DND-41 (cell line): ENCODE results near the gene MICAL1.
A peak's percentile ranks its signal among the peaks of the same experiment; 100 is the strongest.

Source experiments
- ATAC-seq: fragments of 200-7000 bp; cut with Tn5 transposase; 3 replicates; pipeline ENCODE4 v1.9.1; 2021; ENCODE audit warnings: low read depth; ENCODE audit not compliant: insufficient read depth
- DNase-seq: peaks from one replicate; pipeline ENCODE4 v3.0.0-alpha.2; 2020
- H2AFZ ChIP-seq: 2 replicates; pipeline ENCODE4 v1.6.0; 2012; ENCODE audit warnings: low read depth, low read length
- H3K27ac ChIP-seq: 2 replicates; pipeline ENCODE4 v1.5.1; 2012; ENCODE audit warnings: low read length, inconsistent platforms
- H3K27me3 ChIP-seq: fragments of 200-600 bp; sonication (generic); 2 replicates; pipeline ENCODE4 v1.6.0; 2012; ENCODE audit warnings: low read length, mild to moderate bottlenecking, inconsistent platforms; ENCODE audit not compliant: insufficient read depth, poor library complexity
- H3K36me3 ChIP-seq: 2 replicates; pipeline ENCODE4 v1.5.1; 2012; ENCODE audit warnings: low read length, inconsistent platforms; ENCODE audit not compliant: insufficient read depth
- H3K4me1 ChIP-seq: 2 replicates; pipeline ENCODE4 v1.5.1; 2012; ENCODE audit warnings: mild to moderate bottlenecking, low read length; ENCODE audit not compliant: insufficient read depth
- H3K4me2 ChIP-seq: 2 replicates; pipeline ENCODE4 v1.6.0; 2012; ENCODE audit warnings: mild to moderate bottlenecking, moderate library complexity, low read length, inconsistent platforms; ENCODE audit not compliant: insufficient read depth
- H3K4me3 ChIP-seq, 2 experiments: fragments of 200-600 bp in 1 of 2; shearing (Covaris generic) in 1 of 2; 2 replicates each; pipeline ENCODE4 v1.5.1; 2012 to 2016; ENCODE audit warnings: inconsistent platforms in 2 of 2, low read length in 2 of 2, mild to moderate bottlenecking in 2 of 2, low read depth in 1 of 2, moderate library complexity in 1 of 2
- H3K79me2 ChIP-seq: 2 replicates; pipeline ENCODE4 v1.6.0; 2012; ENCODE audit warnings: low read length, inconsistent platforms; ENCODE audit not compliant: insufficient read depth
- H3K9ac ChIP-seq: 2 replicates; pipeline ENCODE4 v1.6.0; 2012; ENCODE audit warnings: low read depth, mild to moderate bottlenecking, inconsistent platforms, low read length, moderate library complexity
- H3K9me3 ChIP-seq: 2 replicates; pipeline ENCODE4 v1.5.1; 2012; ENCODE audit warnings: low read length, moderate library complexity, mild to moderate bottlenecking, inconsistent platforms; ENCODE audit not compliant: insufficient read depth, severe bottlenecking
- H4K20me1 ChIP-seq: 2 replicates; pipeline ENCODE4 v1.6.0; 2012; ENCODE audit warnings: low read length; ENCODE audit not compliant: insufficient read depth
- EZH2 ChIP-seq: IDR thresholded peaks from 3 replicates; pipeline ENCODE4 v1.6.1; 2012; ENCODE audit warnings: borderline replicate concordance, low read depth, mild to moderate bottlenecking, moderate library complexity, low read length, inconsistent platforms; ENCODE audit not compliant: severe bottlenecking
- TF ChIP-seq, protein P1 (sequence below): IDR thresholded peaks from 2 replicates; pipeline ENCODE4 v1.5.1; 2012; ENCODE audit warnings: borderline replicate concordance, low read length, moderate library complexity, mild to moderate bottlenecking; ENCODE audit not compliant: poor library complexity, severe bottlenecking; ENCODE audit errors: extremely low read depth

The MICAL1 gene

DNA sequence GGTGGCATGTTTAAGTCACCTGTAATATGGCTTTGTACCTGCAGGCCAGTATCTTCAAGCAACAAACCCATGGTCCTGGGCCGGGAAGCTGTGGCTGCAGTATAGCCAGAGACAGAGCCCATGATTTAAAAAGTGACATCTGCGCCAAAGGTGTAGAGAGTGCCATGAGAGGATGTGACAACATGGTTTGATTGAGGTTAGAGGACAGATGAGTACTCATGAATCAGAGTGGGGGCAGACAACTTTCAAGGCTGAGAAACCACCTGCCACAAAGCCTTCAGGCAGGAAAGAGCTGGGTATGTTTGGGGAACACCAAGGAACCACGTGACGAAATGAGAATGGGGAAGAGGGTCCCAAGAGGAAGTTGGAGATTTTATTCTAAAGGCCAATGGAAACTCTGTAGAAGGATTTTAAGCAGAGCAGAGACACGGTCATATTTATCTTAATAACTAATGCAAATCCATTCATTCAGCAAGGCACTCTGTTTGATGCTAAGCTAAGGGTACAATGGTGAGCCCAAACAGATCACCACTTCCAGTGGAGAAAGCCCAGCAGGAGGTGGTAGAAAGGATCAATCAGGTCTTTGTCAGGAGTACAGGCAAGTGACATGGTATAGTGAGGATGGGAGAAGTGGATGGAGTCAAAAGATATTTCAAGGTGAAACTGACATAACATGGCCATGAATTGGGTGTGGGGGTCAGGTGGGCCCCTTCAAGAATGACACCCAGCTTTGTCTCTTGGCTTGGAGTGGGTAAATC, 3.4 kb upstream of the MICAL1 start:
- Histone ChIP-seq H3K27ac (no peak overlapping the region), H3K36me3 (peaks cover 38% of the 10 kb centered on the region), H3K4me2 (no peak overlapping the region), H3K4me3 (no peak overlapping the region), H3K79me2 (no peaks in the 10 kb centered on the region), H3K27me3 (no peaks in the 10 kb centered on the region), H2AFZ (no peak overlapping the region), H3K9me3 (no peaks in the 10 kb centered on the region), H4K20me1 (0 out of 2 replicates have a peak, but pooled peaks cover 4% of the 10 kb centered on the region), H3K4me1 (peaks cover 20% of the 10 kb centered on the region), H3K9ac (no peak overlapping the region)
- ATAC-seq (no peak), DNase-seq (no peak)
- TF ChIP-seq, protein P1, sequence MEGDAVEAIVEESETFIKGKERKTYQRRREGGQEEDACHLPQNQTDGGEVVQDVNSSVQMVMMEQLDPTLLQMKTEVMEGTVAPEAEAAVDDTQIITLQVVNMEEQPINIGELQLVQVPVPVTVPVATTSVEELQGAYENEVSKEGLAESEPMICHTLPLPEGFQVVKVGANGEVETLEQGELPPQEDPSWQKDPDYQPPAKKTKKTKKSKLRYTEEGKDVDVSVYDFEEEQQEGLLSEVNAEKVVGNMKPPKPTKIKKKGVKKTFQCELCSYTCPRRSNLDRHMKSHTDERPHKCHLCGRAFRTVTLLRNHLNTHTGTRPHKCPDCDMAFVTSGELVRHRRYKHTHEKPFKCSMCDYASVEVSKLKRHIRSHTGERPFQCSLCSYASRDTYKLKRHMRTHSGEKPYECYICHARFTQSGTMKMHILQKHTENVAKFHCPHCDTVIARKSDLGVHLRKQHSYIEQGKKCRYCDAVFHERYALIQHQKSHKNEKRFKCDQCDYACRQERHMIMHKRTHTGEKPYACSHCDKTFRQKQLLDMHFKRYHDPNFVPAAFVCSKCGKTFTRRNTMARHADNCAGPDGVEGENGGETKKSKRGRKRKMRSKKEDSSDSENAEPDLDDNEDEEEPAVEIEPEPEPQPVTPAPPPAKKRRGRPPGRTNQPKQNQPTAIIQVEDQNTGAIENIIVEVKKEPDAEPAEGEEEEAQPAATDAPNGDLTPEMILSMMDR: no peak
- TF ChIP-seq EZH2: no peak

DNA sequence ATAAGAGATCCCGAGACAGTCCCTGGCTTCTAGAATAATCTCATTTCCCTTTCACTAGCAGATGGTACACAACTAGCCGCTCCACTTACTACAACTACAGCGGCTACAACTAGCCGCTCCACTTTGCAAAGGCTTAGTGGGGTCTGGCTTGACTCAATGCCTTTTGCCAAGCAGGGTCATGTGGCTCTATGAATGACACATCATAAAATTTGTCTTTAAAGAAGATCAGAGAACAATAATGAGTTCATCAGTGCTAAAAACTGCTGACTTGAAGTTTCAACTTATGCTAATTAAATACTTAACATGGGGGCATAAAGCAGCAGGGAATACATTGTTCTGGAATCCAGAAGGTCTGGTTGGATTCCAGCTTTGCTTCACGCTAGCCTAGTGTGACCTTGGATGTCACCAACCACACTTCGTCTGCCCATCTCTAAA, 2.0 kb upstream of the MICAL1 start:
- peaks cover 29% of the 10 kb centered on the region for H3K4me1 ChIP-seq
- no peaks in the 10 kb centered on the region for H3K27me3 ChIP-seq
- TF ChIP-seq, protein P1: no peak
- no peak for TF ChIP-seq EZH2
- H2AFZ ChIP-seq: no peak overlapping the region
- ATAC-seq: no peak
- H3K9ac ChIP-seq: no peak overlapping the region
- no peaks in the 10 kb centered on the region for H3K9me3 ChIP-seq
- peaks cover 37% of the 10 kb centered on the region for H3K36me3 ChIP-seq
- H3K4me2 ChIP-seq: no peak overlapping the region
- no peak overlapping the region for H3K27ac ChIP-seq
- no peak for DNase-seq
- H3K4me3 ChIP-seq: no peak overlapping the region
- H4K20me1 ChIP-seq: peaks cover 13% of the 10 kb centered on the region; the same call in 1 of the 2 replicates
- 0 out of 2 replicates have a peak, but pooled peaks cover 2% of the 10 kb centered on the region for H3K79me2 ChIP-seq

GRCh38 chr6:109456710-109457561, 1.4 kb upstream of the MICAL1 start:
- peak overlapping the region; percentile 94 for H3K4me2 ChIP-seq
- no peaks in the 10 kb centered on the region for H3K27me3 ChIP-seq
- no peak overlapping the region for H3K4me3 ChIP-seq
- DNase-seq (no peak), ATAC-seq (no peak)
- no peak overlapping the region for H3K9ac ChIP-seq
- H2AFZ ChIP-seq: no peak overlapping the region
- H3K27ac ChIP-seq: no peak overlapping the region
- 0 out of 2 replicates have a peak, but pooled peaks cover 2% of the 10 kb centered on the region for H3K79me2 ChIP-seq
- H3K9me3 ChIP-seq: no peaks in the 10 kb centered on the region
- H3K4me1 ChIP-seq: peaks cover 29% of the 10 kb centered on the region
- H3K36me3 ChIP-seq: peaks cover 37% of the 10 kb centered on the region
- peaks cover 13% of the 10 kb centered on the region; the same call in 1 of the 2 replicates for H4K20me1 ChIP-seq
- no peak for TF ChIP-seq EZH2
- TF ChIP-seq, protein P1: no peak
